A549 (cell line): Measurements from ENCODE around the gene HMGN1. TPM values are rescaled to one million over a fixed set of nuclear protein-coding genes. Genes with fewer than 3 reads are reported as not detected.

Experiments
- ATAC-seq, 2 experiments: fragments of 200-7000 bp in 1 of 2; fragments of >200 bp in 1 of 2; cut with Nextera tagmentation in 1 of 2; cut with Tn5 transposase in 1 of 2; 3 replicates each; pipeline versions ENCODE4 v1.8.0 to v1.9.1; 2018 to 2020; ENCODE audit warnings: mild to moderate bottlenecking in 1 of 2, moderate library complexity in 1 of 2
- CTCF ChIA-PET: fragments of 300-600 bp; sonication (Branson Sonifier 250); formaldehyde crosslinking; extraction: SDS; loops from one replicate; lab custom pipeline; 2021; ENCODE audit warnings: antibody characterized with exemption, inconsistent platforms; lab: Yijun Ruan, JAX
- POLR2A ChIA-PET: fragments of 350-600 bp; formaldehyde crosslinking; extraction: SDS; loops from one replicate; lab custom pipeline; 2021; ENCODE audit warnings: antibody characterized with exemption, inconsistent platforms; lab: Yijun Ruan, JAX
- DNase-seq, 2 experiments: peaks; one replicate each; pipeline versions ENCODE4 v3.0.0 to v3.0.0-alpha.2; 2011 to 2016; ENCODE audit warnings: low read depth in 1 of 2, low spot score in 1 of 2
- FAIRE-seq: peaks from 2 replicates; lab custom pipeline; 2011; peaks lifted over from hg19 to GRCh38; lab: Jason Lieb, UNC
- H3K27ac ChIP-seq, 2 experiments: fragments of >200 bp; sonication (Bioruptor Twin); formaldehyde crosslinking; 3 replicates each; pipeline ENCODE4 v1.5.1; 2016 to 2017
- H3K4me1 ChIP-seq: fragments of >200 bp; sonication (Bioruptor Twin); formaldehyde crosslinking; 3 replicates; pipeline ENCODE4 v1.6.1; 2016
- H3K4me2 ChIP-seq: fragments of >200 bp; sonication (Bioruptor Twin); formaldehyde crosslinking; 3 replicates; pipeline ENCODE4 v1.6.1; 2016
- H3K4me3 ChIP-seq: fragments of >200 bp; sonication (Bioruptor Twin); formaldehyde crosslinking; 3 replicates; pipeline ENCODE4 v1.5.1; 2016
- H3K9me3 ChIP-seq: fragments of >200 bp; sonication (Bioruptor Twin); formaldehyde crosslinking; 3 replicates; pipeline ENCODE4 v1.6.1; 2016
- BHLHE40 ChIP-seq: IDR thresholded peaks from 2 replicates; pipeline ENCODE4 v1.6.1; 2012; ENCODE audit warnings: low read depth, low read length, inconsistent platforms
- CHD2 ChIP-seq: fragments of 150-350 bp; IDR thresholded peaks from 2 replicates; pipeline ENCODE4 v1.6.1; 2014; ENCODE audit warnings: low read length; ENCODE audit not compliant: partially characterized antibody
- CHD4 ChIP-seq: fragments of 200-600 bp; sonication (generic); IDR thresholded peaks from 2 replicates; pipeline ENCODE4 v1.6.1; 2016; ENCODE audit warnings: antibody characterized with exemption, mild to moderate bottlenecking, borderline replicate concordance
- EHF ChIP-seq: fragments of 250-450 bp; sonication (Bioruptor Pico); IDR thresholded peaks from 2 replicates; pipeline ENCODE4 v1.5.0; 2020; ENCODE audit warnings: mild to moderate bottlenecking
- EHMT2 ChIP-seq: fragments of 200-600 bp; sonication (generic); IDR thresholded peaks from 2 replicates; pipeline ENCODE4 v1.6.1; 2016; ENCODE audit warnings: antibody characterized with exemption, low read depth, mild to moderate bottlenecking, moderate library complexity
- ELK1 ChIP-seq: fragments of 150-350 bp; IDR thresholded peaks from 2 replicates; pipeline ENCODE4 v1.6.1; 2014; ENCODE audit warnings: low read depth, mild to moderate bottlenecking, low read length
- FOSB ChIP-seq: fragments of 250-450 bp; sonication (Bioruptor Pico); IDR thresholded peaks from 2 replicates; pipeline ENCODE4 v1.5.0; 2020; ENCODE audit warnings: mild to moderate bottlenecking, moderate library complexity
- HDAC2 ChIP-seq: fragments of 200-600 bp; sonication (generic); IDR thresholded peaks from 2 replicates; pipeline ENCODE4 v1.6.1; 2016
- HEYL ChIP-seq: fragments of 250-450 bp; sonication (Bioruptor Pico); IDR thresholded peaks from 2 replicates; pipeline ENCODE4 v1.8.0; 2021; ENCODE audit warnings: mild to moderate bottlenecking, moderate library complexity
- HMGXB4 ChIP-seq: fragments of 250-450 bp; sonication (Bioruptor Pico); IDR thresholded peaks from 2 replicates; pipeline ENCODE4 v1.5.0; 2021; ENCODE audit warnings: mild to moderate bottlenecking, moderate library complexity, borderline replicate concordance
- HOXB5 ChIP-seq: fragments of 250-450 bp; sonication (Bioruptor Pico); IDR thresholded peaks from 2 replicates; pipeline ENCODE4 v1.5.0; 2020; ENCODE audit warnings: mild to moderate bottlenecking, moderate library complexity
- KDM5A ChIP-seq: fragments of 200-600 bp; sonication (generic); IDR thresholded peaks from 2 replicates; pipeline ENCODE4 v1.6.1; 2016; ENCODE audit warnings: antibody characterized with exemption, mild to moderate bottlenecking
- MAFK ChIP-seq: fragments of 450-650 bp; IDR thresholded peaks from 2 replicates; pipeline ENCODE4 v1.6.1; 2014; ENCODE audit not compliant: partially characterized antibody
- MAZ ChIP-seq: fragments of 150-350 bp; IDR thresholded peaks from 2 replicates; pipeline ENCODE4 v1.6.1; 2014; ENCODE audit warnings: antibody characterized with exemption, low read depth, low read length, borderline replicate concordance
- NFE2L2 ChIP-seq: fragments of 150-350 bp; conservative IDR thresholded peaks from 2 replicates; pipeline ENCODE4 v1.6.1; 2014; ENCODE audit warnings: low read length
- NPAS2 ChIP-seq: fragments of 250-450 bp; sonication (Bioruptor Pico); IDR thresholded peaks from 2 replicates; pipeline ENCODE4 v1.8.0; 2022; ENCODE audit warnings: mild to moderate bottlenecking, moderate library complexity, borderline replicate concordance
- PHF8 ChIP-seq: fragments of 200-600 bp; sonication (generic); IDR thresholded peaks from 2 replicates; pipeline ENCODE4 v1.6.1; 2016; ENCODE audit warnings: low read depth, mild to moderate bottlenecking, antibody characterized with exemption, moderate library complexity, borderline replicate concordance
- POLR2AphosphoS2 ChIP-seq: conservative IDR thresholded peaks from 2 replicates; pipeline ENCODE4 v1.6.1; 2012; ENCODE audit warnings: low read length, improper control_type of control experiment, inconsistent platforms
- RCOR1 ChIP-seq: fragments of 150-350 bp; IDR thresholded peaks from 2 replicates; pipeline ENCODE4 v1.6.1; 2014; ENCODE audit warnings: antibody characterized with exemption, low read length, low read depth
- REST ChIP-seq: fragments of 200-600 bp; sonication (generic); IDR thresholded peaks from 2 replicates; pipeline ENCODE4 v1.6.1; 2016; ENCODE audit warnings: antibody characterized with exemption, mild to moderate bottlenecking, moderate library complexity
- SMC3 ChIP-seq: fragments of >200 bp; sonication (Bioruptor Twin); formaldehyde crosslinking; IDR thresholded peaks from 3 replicates; pipeline ENCODE4 v1.6.1; 2018; ENCODE audit warnings: inconsistent platforms
- TFCP2L1 ChIP-seq: fragments of 250-450 bp; sonication (Bioruptor Pico); IDR thresholded peaks from 2 replicates; pipeline ENCODE4 v1.5.0; 2021; ENCODE audit warnings: mild to moderate bottlenecking
- TP53 ChIP-seq: fragments of 250-450 bp; sonication (Bioruptor Pico); IDR thresholded peaks from 2 replicates; pipeline ENCODE4 v1.5.0; 2021; ENCODE audit warnings: mild to moderate bottlenecking, moderate library complexity
- USF2 ChIP-seq: fragments of 450-650 bp; IDR thresholded peaks from 2 replicates; pipeline ENCODE4 v1.6.1; 2014; ENCODE audit warnings: antibody characterized with exemption
- WGBS: methylation state at CpG from one replicate; pipeline ENCODE4 v1.1.6; 2017; ENCODE audit errors: missing lambda C conversion rate; 5-methylcytosine and 5-hydroxymethylcytosine counted together
- polyA plus RNA-seq, 4 experiments: library from polyadenylated mRNA; depleted of rRNA in 3 of 4; stranded (reverse); fragments of >200 nt; fragmentation: RNase III in 1 of 4; extraction: RNeasy Plus Mini Kit Qiagen cat#74134 plus additional on column Dnase treatment in 1 of 4; gene quantifications; 2 replicates in 3 of 4; 3 replicates in 1 of 4; pipeline ENCODE4 v1.2.3, GENCODE V29; 2011 to 2017

Gene HMGN1
- polyA plus RNA-seq, 2 of the 4 experiments (the other 2 are of a cell fraction): 222 to 269 TPM

- no peak overlapping the region for H3K4me3 ChIP-seq
- ATAC-seq: no peak
- WGBS: 36% methylated on average over 2 of the region's 2 CpGs
- no peak for DNase-seq
- no peak overlapping the region for H3K4me2 ChIP-seq
- POLR2A ChIA-PET: no interaction called here
- TF ChIP-seq TFCP2L1 (CRISPR knock-in tag) (no peak), NPAS2 (CRISPR knock-in tag) (no peak), SMC3 (no peak), MAFK (no peak), BHLHE40 (no peak), FOSB (CRISPR knock-in tag) (no peak), HMGXB4 (no peak), EHF (CRISPR knock-in tag) (no peak), TP53 (CRISPR knock-in tag) (no peak), MAZ (no peak), PHF8 (no peak), EHMT2 (no peak), REST (no peak)
- TF ChIP-seq, all 56 proteins: peak for 0
- no peak for FAIRE-seq
- CTCF ChIA-PET: interaction anchor here (1.0 kb wide), 1 partner anchor 12 kb away, joined by 3 read pairs; no protein-coding TSS in a partner anchor
- Histone ChIP-seq H3K27ac (no peak overlapping the region), H3K9me3 (no peaks in the 10 kb centered on the region), H3K4me1 (0 out of 3 replicates have a peak, but pooled peaks cover 4% of the 10 kb centered on the region)
Measured at GRCh38 chr21:39375446-39375845, 26.6 kb upstream of the HMGN1 start.

- ChIA-PET CTCF (interaction anchor here (0.6 to 1.6 kb wide), 12 partner anchors 10 to 69 kb away, joined by 3 to 8 read pairs (median 4); no protein-coding TSS in a partner anchor), POLR2A (interaction anchor here (0.9 to 1.1 kb wide), 2 partner anchors 14 to 25 kb away, joined by 4 to 5 read pairs; no protein-coding TSS in a partner anchor)
- DNase-seq (no peak), FAIRE-seq (no peak), ATAC-seq (peak; percentile 34 to 50; a peak in 3 of 6 replicates)
- H3K4me3 ChIP-seq: no peak overlapping the region
- H3K9me3 ChIP-seq: no peaks in the 10 kb centered on the region
- TF ChIP-seq CHD2 (no peak), NFE2L2 (no peak), USF2 (no peak), KDM5A (no peak), HDAC2 (no peak), MAFK (no peak), RCOR1 (no peak), HOXB5 (CRISPR knock-in tag) (no peak), HEYL (CRISPR knock-in tag) (no peak), EHF (CRISPR knock-in tag) (no peak), ELK1 (no peak), POLR2AphosphoS2 (no peak), CHD4 (no peak)
- peak overlapping the region; percentile 56 for H3K4me2 ChIP-seq
- 74% methylated on average over 6 of the region's 6 CpGs for WGBS
- H3K27ac ChIP-seq: peak overlapping the region in 1 of 2 experiments; percentile 28; a peak in 1 of 6 replicates
- H3K4me1 ChIP-seq: no peaks in the 10 kb centered on the region
Measured at GRCh38 chr21:39374046-39374445, 25.2 kb upstream of the HMGN1 start.
